HG03457 (cell line): ENCODE results near the gene TNNT1.
"Not testable (repeated sequence)": the region's sequence is repeated elsewhere in the genome, so short reads cannot be mapped to it uniquely, and the experiment has no call there.

Source experiments
- ATAC-seq: cut with Tn5 transposase; IDR thresholded peaks from one replicate; pipeline ENCODE4 v1.9.1; 2021; ENCODE audit warnings: moderate number of reproducible peaks; ENCODE audit not compliant: unreplicated experiment

The TNNT1 gene

GRCh38 chr19:55112777-55113569, 36.0 kb downstream of the TNNT1 start:
- ATAC-seq: no peak

GRCh38 chr19:55112246-55112776, 36.7 kb downstream of the TNNT1 start:
- ATAC-seq: no peak

- ATAC-seq: no peak
Measured at GRCh38 chr19:55111238-55111831, 37.7 kb downstream of the TNNT1 start.

DNA sequence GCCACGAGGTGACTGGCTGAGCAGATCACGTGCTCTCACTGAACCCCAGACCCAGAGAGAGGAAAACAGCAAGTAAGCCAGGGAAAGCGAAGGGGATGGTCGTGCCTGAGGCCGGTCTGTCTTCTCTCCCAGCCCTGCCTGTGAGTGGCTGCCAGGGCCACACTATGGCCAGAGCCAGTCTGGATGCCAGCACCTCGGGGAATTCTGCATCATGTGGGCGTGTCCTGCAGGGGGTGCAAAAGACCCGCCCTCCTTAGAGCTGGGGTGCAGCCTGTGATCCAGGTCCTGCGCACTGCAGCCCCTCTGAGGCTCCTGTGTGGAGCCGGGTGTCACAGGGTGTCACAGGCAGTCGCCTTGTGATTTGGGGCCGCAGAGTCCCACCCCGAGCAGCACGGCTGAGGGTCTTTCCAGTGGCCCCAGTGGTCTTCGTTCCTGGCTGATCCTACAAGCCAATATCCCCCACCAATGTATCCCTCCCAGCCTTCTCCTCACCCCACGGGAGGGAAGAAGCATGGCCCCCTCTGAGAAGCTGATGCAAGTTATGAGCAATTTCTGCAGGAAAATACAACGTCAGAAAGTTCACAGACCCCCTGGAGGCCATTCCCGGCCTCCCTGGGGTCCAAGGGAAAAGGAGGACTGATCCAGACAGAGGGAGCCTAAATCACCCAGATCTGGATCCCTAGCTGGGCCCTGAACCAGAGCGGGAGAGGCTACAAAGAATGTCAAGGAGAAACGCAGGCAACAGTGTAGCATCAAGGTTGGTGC, 39.3 kb downstream of the TNNT1 start:
- no peak for ATAC-seq

- not testable (repeated sequence) for ATAC-seq
Measured at GRCh38 chr19:55107252-55107651, 41.8 kb downstream of the TNNT1 start.

- no peak for ATAC-seq
Measured at GRCh38 chr19:55106591-55106990, 42.4 kb downstream of the TNNT1 start.

DNA sequence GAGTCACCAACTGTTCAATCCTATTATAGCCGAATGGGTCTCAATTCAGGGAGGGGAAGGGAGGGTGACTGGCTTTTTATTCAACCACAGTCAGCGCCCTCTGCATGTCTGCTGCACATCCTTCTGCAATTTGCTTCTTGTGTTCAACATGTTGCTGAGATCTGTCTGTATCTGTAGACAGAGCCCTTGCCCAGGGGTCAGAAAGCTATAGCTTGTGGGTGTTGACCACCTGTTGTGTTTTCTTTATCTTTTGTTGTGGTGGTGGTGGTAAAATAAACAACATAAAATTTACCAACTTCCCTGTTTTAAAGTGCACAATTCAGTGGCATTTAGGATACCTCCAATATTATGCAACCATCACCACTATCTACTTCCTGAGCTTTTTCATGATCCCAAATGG, 43.8 kb downstream of the TNNT1 start:
- ATAC-seq: no peak

DNA sequence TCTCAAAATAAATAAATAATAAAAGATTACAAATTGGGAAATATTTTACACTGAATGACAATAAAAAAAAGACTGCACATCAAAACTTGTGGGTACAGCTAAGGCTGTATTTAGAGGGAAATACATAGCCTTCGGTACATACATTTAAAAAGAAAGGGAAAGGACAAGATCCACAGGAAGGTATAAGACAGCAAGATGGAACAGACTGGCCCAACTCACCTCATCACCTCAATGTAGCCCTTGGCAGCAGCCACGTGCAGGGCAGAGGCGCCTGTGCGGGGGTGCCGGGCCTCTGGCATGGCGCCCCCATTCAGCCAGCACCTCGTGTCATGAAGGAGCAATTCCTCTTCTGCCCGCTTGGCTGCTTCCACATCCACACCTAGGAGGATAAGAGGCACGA, 45.8 kb downstream of the TNNT1 start:
- no peak for ATAC-seq

DNA sequence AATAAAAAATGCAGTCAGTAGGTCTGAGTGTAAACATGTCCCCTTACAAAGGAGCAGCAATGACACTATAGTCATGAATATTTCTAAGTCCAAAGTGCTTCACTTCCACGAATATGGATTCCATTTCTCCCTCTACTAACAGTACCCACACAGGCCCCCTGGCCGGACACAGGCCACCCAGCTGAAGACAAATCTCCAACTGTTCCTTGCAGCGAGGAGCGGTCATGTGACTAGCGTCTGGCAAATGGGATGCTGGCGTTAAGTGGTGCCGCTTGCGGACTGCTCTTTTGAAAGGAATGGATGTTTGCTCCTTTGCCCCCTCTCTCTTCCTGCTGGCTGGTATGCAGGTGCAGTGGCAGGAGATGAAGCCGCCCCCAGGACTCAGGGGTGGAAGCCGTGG, 47.7 kb downstream of the TNNT1 start:
- ATAC-seq: no peak

GRCh38 chr19:55099557-55100506, 49.2 kb downstream of the TNNT1 start:
- no peak for ATAC-seq

DNA sequence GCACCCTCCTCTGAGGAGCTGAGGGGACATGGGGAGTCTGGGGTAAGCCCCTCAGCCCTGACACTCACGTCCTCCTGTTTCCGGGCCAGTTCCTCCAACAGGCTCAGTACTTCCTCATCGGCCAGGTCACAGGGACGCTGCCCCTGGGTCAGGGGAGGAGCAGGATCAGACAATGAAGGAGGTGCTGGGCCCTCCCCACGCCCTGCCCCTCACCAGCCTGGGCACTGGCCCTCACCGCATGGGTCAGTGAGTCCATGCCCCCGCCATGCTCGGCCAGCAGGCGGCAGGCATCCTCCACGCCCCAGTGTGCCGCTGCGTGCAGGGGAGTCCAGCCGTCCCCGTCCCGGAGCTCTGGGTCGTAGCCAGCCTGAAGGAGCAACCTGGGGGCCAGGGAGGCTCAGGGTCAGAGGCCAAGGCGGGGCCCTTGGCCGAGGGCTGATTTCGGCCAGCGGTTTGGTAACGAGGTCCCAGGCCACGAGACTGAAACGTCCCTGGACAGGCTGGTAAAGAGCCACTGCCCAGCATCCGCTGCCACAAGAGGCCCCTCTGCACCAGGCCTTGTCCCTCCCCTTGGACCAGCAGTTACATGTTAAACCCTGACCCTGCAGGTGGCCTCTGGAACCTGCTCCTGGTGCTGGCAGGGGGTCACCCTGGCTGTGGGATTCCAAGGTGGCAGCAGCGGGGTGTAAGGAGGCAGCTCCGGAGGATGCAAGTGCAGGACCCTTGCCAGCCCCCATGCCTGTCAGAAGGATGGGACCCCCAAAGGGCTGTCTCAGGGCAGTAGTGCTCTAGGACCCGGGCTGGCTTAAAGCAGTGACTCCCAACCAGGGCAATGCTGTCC, 50.1 kb downstream of the TNNT1 start:
- ATAC-seq: no peak

DNA sequence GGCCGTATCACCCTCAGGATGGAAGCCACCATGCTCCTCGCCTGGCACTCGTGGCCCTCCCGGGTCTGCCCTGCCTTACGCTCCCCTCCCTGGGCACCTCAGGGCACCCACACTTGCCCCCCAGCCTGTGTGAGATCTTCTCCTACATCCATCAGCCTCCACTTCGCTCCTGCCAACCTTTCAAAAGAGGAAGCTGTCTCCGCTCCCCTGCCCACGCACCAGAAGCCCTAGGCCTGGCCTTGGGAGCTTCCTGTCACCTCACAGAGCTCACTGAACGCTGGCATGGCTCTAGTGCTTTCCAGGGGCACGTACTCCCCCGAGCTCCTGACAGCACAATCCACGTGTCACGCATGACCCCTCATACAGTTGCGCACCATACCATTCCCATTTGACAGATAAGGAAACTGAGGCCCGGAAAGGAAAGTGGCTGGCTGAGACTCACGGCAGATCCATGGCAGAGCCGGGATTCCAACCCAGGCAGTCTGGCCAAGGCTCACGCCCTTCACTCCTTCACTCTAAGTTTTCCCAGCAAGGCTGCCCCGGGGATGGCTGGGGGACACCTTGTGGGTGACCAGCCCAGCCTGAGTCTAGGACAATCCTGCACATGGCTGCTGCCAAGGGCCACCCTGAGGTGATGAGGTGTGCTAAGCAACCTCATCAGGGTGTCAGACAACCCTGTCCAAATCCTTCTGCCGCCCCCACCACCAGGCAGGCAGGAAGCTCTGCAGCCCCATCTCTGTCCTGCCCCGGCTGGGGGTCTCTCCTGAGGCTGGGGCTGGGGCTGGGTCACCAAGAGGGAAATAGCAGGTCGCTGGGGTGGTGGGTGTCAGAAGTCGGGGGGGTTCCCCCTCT, 50.9 kb downstream of the TNNT1 start:
- no peak for ATAC-seq

GRCh38 chr19:55096061-55096701, 52.8 kb downstream of the TNNT1 start:
- no peak for ATAC-seq

GRCh38 chr19:55095260-55096060, 53.5 kb downstream of the TNNT1 start:
- ATAC-seq: no peak

DNA sequence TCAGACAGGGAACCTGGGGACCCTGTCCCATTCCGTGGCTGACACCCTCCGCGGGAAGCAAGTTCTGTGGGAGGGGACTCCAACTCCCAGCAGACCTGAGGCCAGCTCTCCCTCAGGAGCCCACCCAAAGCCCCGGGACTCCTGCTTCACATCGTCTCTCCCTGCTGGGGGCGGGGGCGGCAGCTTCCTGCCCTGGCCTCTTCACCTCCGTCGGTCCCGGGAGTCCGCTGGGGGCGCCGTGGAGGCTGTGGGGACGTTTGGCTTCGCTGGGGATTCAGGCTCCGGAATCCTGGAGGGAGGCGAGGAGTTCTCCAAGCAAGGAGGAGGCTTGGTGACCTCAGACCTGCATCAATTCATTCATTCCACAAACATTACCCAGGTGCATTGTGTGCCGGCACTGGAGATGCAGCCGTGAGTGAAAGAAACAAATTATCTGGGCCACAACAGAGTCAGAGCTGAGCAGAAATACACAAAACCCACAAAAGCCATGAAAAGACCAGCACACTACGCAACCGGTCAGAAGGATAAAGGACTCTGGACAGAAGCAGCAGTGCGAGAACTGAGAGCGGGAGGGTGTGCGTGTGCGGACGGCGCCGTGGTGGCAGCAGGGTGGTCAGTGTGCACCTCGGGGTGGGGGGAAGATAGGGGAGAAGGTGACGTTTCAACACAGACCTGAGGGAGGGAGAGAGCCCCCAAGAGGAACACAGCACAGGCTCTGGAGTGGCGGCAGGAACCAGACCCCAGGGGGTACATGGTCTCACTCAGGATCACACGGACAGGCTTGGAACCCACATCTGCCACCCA, 54.3 kb downstream of the TNNT1 start:
- no peak for ATAC-seq

GRCh38 chr19:55092423-55093318, 56.3 kb downstream of the TNNT1 start:
- ATAC-seq: no peak
